Esophagus muscularis mucosa (tissue), 4 donors: ENCODE results near the gene STAC.

Experiments
- CTCF ChIP-seq, 3 experiments: fragments of 200-600 bp in 2 of 3; fragments of 450-650 bp in 1 of 3; sonication (generic) in 2 of 3; IDR thresholded peaks; one replicate each; pipeline ENCODE4 v1.5.1; 2017 to 2019; ENCODE audit warnings: antibody characterized with exemption in 3 of 3, mild to moderate bottlenecking in 2 of 3, moderate library complexity in 1 of 3
- EP300 ChIP-seq: sonication (generic); formaldehyde crosslinking; IDR thresholded peaks from one replicate; pipeline ENCODE4 v1.6.1; 2017; ENCODE audit warnings: antibody characterized with exemption
- POLR2A ChIP-seq: fragments of 450-650 bp; IDR thresholded peaks from one replicate; pipeline ENCODE4 v1.6.1; 2017; ENCODE audit warnings: antibody characterized with exemption, moderate library complexity, mild to moderate bottlenecking, low read depth
- POLR2AphosphoS5 ChIP-seq, 2 donors: sonication (generic); formaldehyde crosslinking; IDR thresholded peaks; one replicate each; pipeline ENCODE4 v1.6.1; 2017; ENCODE audit warnings: antibody characterized with exemption in 2 of 2

DNA sequence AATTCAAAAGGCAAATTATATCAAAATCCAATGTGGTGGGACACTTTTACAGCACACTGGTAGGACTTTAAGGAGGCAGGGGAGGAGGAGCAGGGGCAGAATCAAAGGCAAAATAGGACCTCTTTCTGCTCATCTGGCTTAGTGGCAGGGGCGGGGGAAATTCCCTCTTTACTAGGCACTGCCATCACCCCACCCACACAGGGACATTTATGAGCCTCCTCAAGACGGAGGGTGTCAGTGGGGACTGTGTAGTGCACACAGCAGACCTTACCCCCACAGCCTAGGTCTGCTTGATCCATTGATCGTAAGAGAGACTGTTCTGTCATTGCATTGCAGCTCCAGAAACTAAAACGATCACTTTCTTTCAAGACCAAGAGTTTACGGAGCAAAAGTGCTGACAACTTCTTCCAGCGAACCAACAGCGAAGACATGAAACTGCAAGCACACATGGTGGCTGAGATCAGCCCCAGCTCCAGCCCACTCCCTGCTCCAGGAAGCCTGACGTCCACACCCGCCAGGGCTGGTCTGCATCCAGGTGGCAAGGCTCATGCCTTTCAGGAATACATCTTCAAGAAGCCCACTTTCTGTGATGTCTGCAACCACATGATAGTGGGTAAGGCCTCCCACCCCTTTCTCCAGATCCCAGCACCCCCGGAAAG is 62.9 kb downstream of the STAC start:
- TF ChIP-seq CTCF (IDR thresholded peaks at IDR 0.05) (no peak), EP300 (no peak), POLR2AphosphoS5 (IDR thresholded peaks at IDR 0.05) (no peak), POLR2A (no peak)
